Stomach (tissue), 9 donors: ENCODE data around the gene POLE. TPM values are rescaled to one million over a fixed set of nuclear protein-coding genes. Genes with fewer than 3 reads are reported as not detected.

Experiments
- DNase-seq, 2 donors: peaks; one replicate each; pipeline versions ENCODE4 v3.0.0 to v3.0.0-alpha.2; 2013 to 2019
- H3K27ac ChIP-seq, 5 donors: fragments of 200-600 bp in 4 of 5; sonication (generic) in 4 of 5; one replicate each; pipeline ENCODE4 v1.5.1; 2013 to 2019; ENCODE audit warnings: mild to moderate bottlenecking in 1 of 5, moderate library complexity in 1 of 5
- H3K27me3 ChIP-seq, 3 donors: fragments of 200-600 bp; sonication (generic); one replicate each; pipeline ENCODE4 v1.5.1; 2017 to 2019; ENCODE audit warnings: mixed run types in 1 of 3
- H3K36me3 ChIP-seq, 4 donors: fragments of 200-600 bp; sonication (generic); 1 replicate in 3 of 4; 2 replicates in 1 of 4; pipeline ENCODE4 v1.5.1; 2016 to 2019
- H3K4me1 ChIP-seq, 4 donors: fragments of 200-600 bp; sonication (generic); one replicate each; pipeline ENCODE4 v1.5.1; 2016 to 2019
- H3K4me3 ChIP-seq, 4 donors: fragments of 200-600 bp; sonication (generic) in 3 of 4; one replicate each; pipeline ENCODE4 v1.5.1; 2016 to 2019; ENCODE audit warnings: mild to moderate bottlenecking in 1 of 4
- H3K9me3 ChIP-seq, 4 donors: fragments of 200-600 bp; sonication (generic); one replicate each; pipeline ENCODE4 v1.5.1; 2016 to 2019
- EP300 ChIP-seq: sonication (generic); formaldehyde crosslinking; IDR thresholded peaks from one replicate; pipeline ENCODE4 v1.6.1; 2017; ENCODE audit warnings: antibody characterized with exemption
- POLR2A ChIP-seq, 4 donors: fragments of 450-650 bp; IDR thresholded peaks; one replicate each; pipeline ENCODE4 v1.6.1; 2016; ENCODE audit warnings: antibody characterized with exemption in 4 of 4, control low read depth in 2 of 4, mild to moderate bottlenecking in 1 of 4, moderate library complexity in 1 of 4
- POLR2AphosphoS5 ChIP-seq, 3 donors: sonication (generic); formaldehyde crosslinking; IDR thresholded peaks; one replicate each; pipeline ENCODE4 v1.6.1; 2016; ENCODE audit warnings: antibody characterized with exemption in 3 of 3
- WGBS, 5 donors: extraction: QIAGEN DNeasy Blood & Tissue Kit in 3 of 5; methylation state at CpG; one replicate each; pipeline versions ENCODE4 v1.1.5 to v1.1.7; 2013 to 2018; 5-methylcytosine and 5-hydroxymethylcytosine counted together
- intact Hi-C: fragments of 100-400 bp; cut with DNase I; formaldehyde crosslinking; loops from one replicate; pipeline ENCODE4 v1.15.1; 2023; ENCODE audit warnings: low total_unique reads
- polyA plus RNA-seq, 3 donors: library from polyadenylated mRNA; stranded (reverse); fragments of 200-250 nt; gene quantifications; one replicate each; pipeline ENCODE4 v1.2.3, GENCODE V29; 2013
- total RNA-seq, 5 donors: library from RNA; depleted of rRNA; stranded (reverse); fragments of >200 nt; gene quantifications; one replicate each; pipeline versions ENCODE4 v1.1.0 to v1.2.3, GENCODE V29; 2014 to 2016
- TF ChIP-seq, protein P1 (sequence below), 7 experiments: fragments of 450-650 bp in 4 of 7; fragments of 200-600 bp in 3 of 7; sonication (generic) in 3 of 7; IDR thresholded peaks; one replicate each; pipeline ENCODE4 v1.5.1; 2016 to 2019; ENCODE audit warnings: antibody characterized with exemption in 7 of 7, control low read depth in 2 of 7, mild to moderate bottlenecking in 1 of 7
- donor health status: healthy with polysubstance abuse.
- donor health status: Bipolar disorder and iron deficiency.
- donor health status: healthy.

The POLE gene
- total and polyA plus RNA-seq, 8 donors, result 12.7 to 144 (median 43.3) TPM

DNA sequence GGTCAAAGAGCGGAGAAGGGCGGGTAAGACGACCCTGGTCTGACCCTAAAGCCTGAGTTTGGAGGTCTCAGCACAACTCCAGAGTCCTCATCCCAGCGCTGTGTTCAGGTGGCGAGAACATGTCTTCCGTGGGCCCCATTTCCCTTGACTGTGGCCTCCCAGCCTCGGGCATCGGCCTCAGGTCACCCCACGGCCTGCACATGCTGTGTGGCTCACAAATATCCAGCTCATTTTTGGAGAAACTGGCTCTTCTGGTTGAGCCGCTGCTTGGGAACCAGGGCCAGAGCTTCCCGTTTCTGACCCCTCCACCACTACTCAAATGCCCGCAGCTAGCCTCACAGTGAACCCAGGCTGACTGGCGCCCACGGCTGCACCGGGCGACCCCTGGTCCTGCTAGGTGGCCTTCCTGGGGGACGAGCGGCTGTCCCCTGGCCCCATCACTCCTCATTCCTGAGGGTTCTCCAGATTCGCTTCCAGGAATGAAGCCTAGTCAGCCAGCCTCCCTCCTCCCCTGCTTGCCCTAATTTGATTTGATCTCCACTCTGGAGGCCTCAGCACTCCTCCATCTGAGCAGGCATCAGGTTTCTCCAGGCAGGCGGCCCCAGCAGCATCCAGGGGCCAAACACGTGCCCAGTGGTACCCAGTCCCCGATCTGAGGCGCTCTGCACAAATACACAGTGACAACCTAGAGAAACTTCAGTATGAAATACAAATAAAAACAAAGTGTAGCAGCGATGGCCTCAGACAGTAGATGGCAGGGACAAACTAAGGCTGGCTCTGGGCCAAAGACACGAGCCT is 63.9 kb downstream of the POLE start:
- no peak for DNase-seq
- intact Hi-C loops, result no loop called here

GRCh38 chr12:132622437-132623071 is 64.6 kb downstream of the POLE start:
- H3K9me3 ChIP-seq, result peaks cover 0 to 3% (median 1%) of the 10 kb centered on the region in 4 donors
- TF ChIP-seq, protein P1, sequence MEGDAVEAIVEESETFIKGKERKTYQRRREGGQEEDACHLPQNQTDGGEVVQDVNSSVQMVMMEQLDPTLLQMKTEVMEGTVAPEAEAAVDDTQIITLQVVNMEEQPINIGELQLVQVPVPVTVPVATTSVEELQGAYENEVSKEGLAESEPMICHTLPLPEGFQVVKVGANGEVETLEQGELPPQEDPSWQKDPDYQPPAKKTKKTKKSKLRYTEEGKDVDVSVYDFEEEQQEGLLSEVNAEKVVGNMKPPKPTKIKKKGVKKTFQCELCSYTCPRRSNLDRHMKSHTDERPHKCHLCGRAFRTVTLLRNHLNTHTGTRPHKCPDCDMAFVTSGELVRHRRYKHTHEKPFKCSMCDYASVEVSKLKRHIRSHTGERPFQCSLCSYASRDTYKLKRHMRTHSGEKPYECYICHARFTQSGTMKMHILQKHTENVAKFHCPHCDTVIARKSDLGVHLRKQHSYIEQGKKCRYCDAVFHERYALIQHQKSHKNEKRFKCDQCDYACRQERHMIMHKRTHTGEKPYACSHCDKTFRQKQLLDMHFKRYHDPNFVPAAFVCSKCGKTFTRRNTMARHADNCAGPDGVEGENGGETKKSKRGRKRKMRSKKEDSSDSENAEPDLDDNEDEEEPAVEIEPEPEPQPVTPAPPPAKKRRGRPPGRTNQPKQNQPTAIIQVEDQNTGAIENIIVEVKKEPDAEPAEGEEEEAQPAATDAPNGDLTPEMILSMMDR (IDR thresholded peaks at IDR 0.05), result no peak
- TF ChIP-seq POLR2AphosphoS5 (IDR thresholded peaks at IDR 0.05), result peak in 1 of 3 donors; percentile 23
- peaks cover 12 to 33% (median 27%) of the 10 kb centered on the region in 4 donors for H3K36me3 ChIP-seq
- intact Hi-C loops, result no loop called here
- peak overlapping the region in 1 of 5 donors; percentile 45 for H3K27ac ChIP-seq
- 36 to 47% (median 39%) methylated on average over 10 to 11 of the region's 11 CpGs for WGBS, 5 donors
- H3K4me1 ChIP-seq, result peaks cover 7 to 38% (median 29%) of the 10 kb centered on the region in 4 donors
- no peak overlapping the region for H3K4me3 ChIP-seq
- DNase-seq, result peak in 1 of 2 donors; percentile 87
- H3K27me3 ChIP-seq, result peaks cover 3 to 37% (median 31%) of the 10 kb centered on the region in 3 donors

More for the DNA sequence above, 63.9 kb downstream of the POLE start:
- Histone ChIP-seq H3K27me3 (peaks cover 0 to 30% (median 24%) of the 10 kb centered on the region in 3 donors), H3K4me1 (peaks cover 3 to 31% (median 24%) of the 10 kb centered on the region in 4 donors), H3K4me3 (no peak overlapping the region), H3K36me3 (peaks cover 12 to 39% (median 27%) of the 10 kb centered on the region in 4 donors), H3K27ac (peak overlapping the region in 2 of 5 donors; percentile 14 to 45), H3K9me3 (no peaks in the 10 kb centered on the region)
- TF ChIP-seq POLR2AphosphoS5 (IDR thresholded peaks at IDR 0.05) (no peak), EP300 (no peak), POLR2A (IDR thresholded peaks at IDR 0.05) (no peak)
- TF ChIP-seq, protein P1 (IDR thresholded peaks at IDR 0.05), result no peak
- WGBS, 5 donors, result 72 to 78% (median 77%) methylated on average over 18 to 25 of the region's 25 CpGs

GRCh38 chr12:132621657-132622435 is 65.3 kb downstream of the POLE start:
- 68 to 74% (median 72%) methylated on average over 9 to 21 of the region's 21 CpGs for WGBS, 5 donors
- TF ChIP-seq POLR2AphosphoS5 (IDR thresholded peaks at IDR 0.05), result no peak
- TF ChIP-seq POLR2A (IDR thresholded peaks at IDR 0.05), result no peak
- no peak for TF ChIP-seq EP300
- TF ChIP-seq, protein P1 (IDR thresholded peaks at IDR 0.05), result no peak
- no peak overlapping the region for H3K4me3 ChIP-seq
- H3K36me3 ChIP-seq, result peaks cover 12 to 32% (median 27%) of the 10 kb centered on the region in 4 donors
- DNase-seq, result peak in 1 of 2 donors; percentile 10
- H3K27me3 ChIP-seq, result peaks cover 10 to 44% (median 38%) of the 10 kb centered on the region in 3 donors
- H3K9me3 ChIP-seq, result peaks cover 0 to 10% (median 8%) of the 10 kb centered on the region in 4 donors
- H3K27ac ChIP-seq, result peak overlapping the region in 1 of 5 donors; percentile 45
- intact Hi-C loops, result no loop called here
- peaks cover 7 to 39% (median 30%) of the 10 kb centered on the region in 4 donors for H3K4me1 ChIP-seq
